Measurements from ENCODE around the gene GANAB.
"Not testable (repeated sequence)": the region's sequence is repeated elsewhere in the genome, so short reads cannot be mapped to it uniquely, and the experiment has no call there.

Gene GANAB

GRCh38 chr11:62600367-62601121 lies 45.9 kb downstream of the GANAB start:
- DNase-seq: peak; percentile 15

GRCh38 chr11:62599901-62600300 lies 46.5 kb downstream of the GANAB start:
- no peak for DNase-seq

- DNase-seq: peak; percentile 87
Observed at GRCh38 chr11:62599069-62599696, 47.2 kb downstream of the GANAB start.

- DNase-seq: no peak
Observed at GRCh38 chr11:62595124-62595523, 51.3 kb downstream of the GANAB start.

GRCh38 chr11:62593434-62594044 lies 52.9 kb downstream of the GANAB start:
- DNase-seq: peak; percentile 64

GRCh38 chr11:62592989-62593421 lies 53.4 kb downstream of the GANAB start:
- DNase-seq: no peak

GRCh38 chr11:62592146-62592815 lies 54.1 kb downstream of the GANAB start:
- DNase-seq: no peak

GRCh38 chr11:62591448-62592145 lies 54.8 kb downstream of the GANAB start, which contains the start of gene TUT1:
Gene TUT1 (minus strand): TSS chr11:62591523. CDS start chr11:62591485, 38 bp downstream.
- DNase-seq: peak; percentile 98

GRCh38 chr11:62588966-62589637 lies 57.3 kb downstream of the GANAB start:
- no peak for DNase-seq

GRCh38 chr11:62585356-62585755 lies 61.1 kb downstream of the GANAB start:
- not testable (repeated sequence) for DNase-seq

- DNase-seq: not testable (repeated sequence)
Observed at GRCh38 chr11:62581735-62582134, 64.7 kb downstream of the GANAB start.

GRCh38 chr11:62580959-62581715 lies 65.3 kb downstream of the GANAB start:
- DNase-seq: no peak

- DNase-seq: no peak
Observed at GRCh38 chr11:62579252-62579651, 67.2 kb downstream of the GANAB start.

- DNase-seq: no peak
Observed at GRCh38 chr11:62578541-62578940, 67.9 kb downstream of the GANAB start.

GRCh38 chr11:62577046-62577714 lies 69.2 kb downstream of the GANAB start:
- no peak for DNase-seq

- no peak for DNase-seq
Observed at GRCh38 chr11:62575837-62576236, 70.6 kb downstream of the GANAB start.

- DNase-seq: no peak
Observed at GRCh38 chr11:62575156-62575555, 71.3 kb downstream of the GANAB start.

All from retina (tissue), 1 donor.